ENCODE results near the gene SOX6. TPM values are rescaled to one million over a fixed set of nuclear protein-coding genes. Genes with fewer than 3 reads are reported as not detected.
"Not testable (repeated sequence)": the region's sequence is repeated elsewhere in the genome, so short reads cannot be mapped to it uniquely, and the experiment has no call there.

The SOX6 gene
- total RNA-seq, 1 experiment from 2014 or later = not detected

- no peak for DNase-seq (ENCODE audit: low spot score)
These were observed 260.0 kb downstream of the SOX6 start for GRCh38 chr11:16096336-16096735.

- no peak for DNase-seq (ENCODE audit: low spot score)
These were observed 260.6 kb downstream of the SOX6 start for GRCh38 chr11:16095756-16096155.

- DNase-seq (ENCODE audit: low spot score) = no peak
These were observed 262.3 kb downstream of the SOX6 start for GRCh38 chr11:16093889-16094653.

- DNase-seq (ENCODE audit: low spot score) = no peak
These were observed 264.5 kb downstream of the SOX6 start for GRCh38 chr11:16091862-16092261.

- DNase-seq (ENCODE audit: low spot score) = no peak
These were observed 266.9 kb downstream of the SOX6 start for GRCh38 chr11:16089481-16089880.

GRCh38 chr11:16088774-16089173, 267.6 kb downstream of the SOX6 start:
- DNase-seq (ENCODE audit: low spot score) = no peak

- DNase-seq (ENCODE audit: low spot score) = no peak
These were observed 268.5 kb downstream of the SOX6 start for GRCh38 chr11:16087886-16088285.

GRCh38 chr11:16086229-16086819, 270.0 kb downstream of the SOX6 start:
- DNase-seq (ENCODE audit: low spot score) = no peak

GRCh38 chr11:16082095-16083055, 274.0 kb downstream of the SOX6 start:
- no peak for DNase-seq (ENCODE audit: low spot score)

GRCh38 chr11:16081382-16082094, 274.8 kb downstream of the SOX6 start:
- no peak for DNase-seq (ENCODE audit: low spot score)

- DNase-seq (ENCODE audit: low spot score) = no peak
These were observed 275.5 kb downstream of the SOX6 start for GRCh38 chr11:16080688-16081381.

GRCh38 chr11:16078936-16079335, 277.4 kb downstream of the SOX6 start:
- DNase-seq (ENCODE audit: low spot score) = no peak

- DNase-seq (ENCODE audit: low spot score) = no peak
These were observed 285.8 kb downstream of the SOX6 start for GRCh38 chr11:16070573-16070972.

- not testable (repeated sequence) for DNase-seq (ENCODE audit: low spot score)
These were observed 289.1 kb downstream of the SOX6 start for GRCh38 chr11:16067268-16067667.

GRCh38 chr11:16059332-16059731, 297.0 kb downstream of the SOX6 start:
- DNase-seq (ENCODE audit: low spot score) = no peak

GRCh38 chr11:16058671-16059070, 297.7 kb downstream of the SOX6 start:
- no peak for DNase-seq (ENCODE audit: low spot score)

- no peak for DNase-seq (ENCODE audit: low spot score)
These were observed 303.6 kb downstream of the SOX6 start for GRCh38 chr11:16052750-16053149.

GRCh38 chr11:16049611-16050010, 306.7 kb downstream of the SOX6 start:
- DNase-seq (ENCODE audit: low spot score) = no peak

GRCh38 chr11:16047073-16047472, 309.3 kb downstream of the SOX6 start:
- DNase-seq (ENCODE audit: low spot score) = no peak

- DNase-seq (ENCODE audit: low spot score) = no peak
These were observed 312.7 kb downstream of the SOX6 start for GRCh38 chr11:16043617-16044016.

- DNase-seq (ENCODE audit: low spot score) = no peak
These were observed 315.1 kb downstream of the SOX6 start for GRCh38 chr11:16041207-16041606.

Measured in A172 (cell line).